Stimulated activated CD4-positive, alpha-beta T cell treated with anti-CD3 and anti-CD28 coated beads, Interleukin-15, amount 100 ng/mL, for 48 hours (primary cell): ENCODE results near the gene ADGB.
"Not testable (repeated sequence)": the region's sequence is repeated elsewhere in the genome, so short reads cannot be mapped to it uniquely, and the experiment has no call there.

Experiments used
- DNase-seq, 2 donors: peaks; one replicate each; pipeline ENCODE4 v3.0.0-alpha.2; 2020; ENCODE audit warnings: low read depth in 2 of 2

Gene ADGB

DNA sequence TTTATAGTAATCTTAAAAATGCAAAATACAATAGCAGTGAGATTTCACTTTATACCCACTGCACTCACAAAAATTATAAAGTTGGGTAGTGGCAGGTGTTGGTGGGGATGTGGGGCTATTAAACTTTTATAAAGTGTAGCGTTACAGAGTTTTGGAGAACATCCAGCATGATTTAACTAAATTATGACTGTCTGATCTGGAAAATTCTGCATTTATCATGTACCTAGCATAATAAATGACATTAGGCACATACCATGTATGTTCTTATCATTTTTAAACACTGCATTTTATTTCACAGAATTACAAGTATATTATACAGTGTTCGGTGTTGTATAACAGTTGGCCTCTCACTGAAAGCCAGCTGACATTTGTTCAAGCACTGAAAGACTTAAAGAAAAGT, 169.9 kb downstream of the ADGB start:
- no peak for DNase-seq

DNA sequence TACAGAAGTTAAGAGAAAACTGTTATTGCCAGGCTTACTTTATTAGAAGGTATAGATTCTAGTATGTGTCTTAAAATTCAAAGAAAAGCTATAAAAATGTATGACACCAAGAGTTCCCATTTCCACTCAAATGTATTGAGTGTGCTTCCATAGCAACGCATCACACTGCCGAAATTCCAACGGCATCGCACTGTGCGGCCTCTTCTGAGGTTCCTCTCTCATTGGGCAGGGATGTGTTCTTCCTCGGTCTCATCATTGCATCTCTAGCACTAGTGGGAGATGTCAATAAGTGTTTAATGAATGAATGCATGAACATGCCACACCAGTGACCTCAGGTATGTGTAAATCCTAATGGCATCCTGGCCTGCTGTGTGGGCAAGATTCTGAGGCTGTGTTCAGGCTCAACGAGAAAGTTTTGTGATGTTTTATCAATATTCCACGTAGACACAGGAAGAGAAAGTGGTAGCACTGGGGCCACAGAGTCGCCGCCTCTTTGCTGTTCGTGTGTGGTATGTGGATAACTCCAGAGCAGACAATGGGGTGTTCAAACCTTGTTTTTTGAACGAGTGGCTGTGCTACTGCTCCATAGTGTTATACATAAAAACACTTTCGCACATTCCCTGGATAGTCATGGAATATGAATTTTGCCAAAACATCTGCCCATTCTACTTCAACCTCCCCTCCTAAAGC, 171.6 kb downstream of the ADGB start:
- no peak for DNase-seq

DNA sequence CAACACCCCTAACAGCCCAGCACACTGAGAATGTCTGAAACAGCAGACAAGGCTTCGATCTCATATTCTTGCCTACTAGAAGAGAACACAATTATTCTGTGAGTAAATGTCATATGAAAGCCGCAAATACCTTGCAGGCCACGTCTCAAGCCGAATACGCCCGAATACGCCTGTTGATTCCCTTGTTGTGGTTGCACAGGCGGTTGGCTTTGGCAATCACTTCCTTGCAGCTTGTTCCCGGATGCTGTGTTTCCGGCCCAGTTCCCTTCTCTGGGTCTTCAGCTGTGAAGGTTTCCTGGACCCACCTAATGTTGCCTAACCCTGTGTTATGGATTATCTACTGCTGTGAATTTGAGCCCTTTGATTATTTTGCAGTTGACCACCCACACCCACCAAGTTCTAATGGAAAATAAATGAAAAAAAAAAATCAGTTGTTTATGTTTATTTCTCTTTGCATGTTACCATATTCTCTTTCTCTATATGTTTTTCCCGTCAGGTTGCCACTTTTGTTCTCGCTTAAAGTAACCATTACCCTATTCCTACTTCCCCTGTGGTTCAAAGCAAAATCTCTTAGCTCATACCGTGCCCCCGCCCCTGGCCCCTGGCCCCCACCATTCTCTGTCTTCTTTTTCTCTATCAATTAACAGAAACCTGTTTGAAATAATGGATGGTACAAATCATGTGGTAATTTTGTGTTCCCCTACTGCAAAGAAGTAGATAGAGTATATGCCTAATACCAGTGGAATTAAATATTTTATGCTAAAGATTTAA, 172.4 kb downstream of the ADGB start:
- DNase-seq, result peak in 1 of 2 donors; percentile 10

DNA sequence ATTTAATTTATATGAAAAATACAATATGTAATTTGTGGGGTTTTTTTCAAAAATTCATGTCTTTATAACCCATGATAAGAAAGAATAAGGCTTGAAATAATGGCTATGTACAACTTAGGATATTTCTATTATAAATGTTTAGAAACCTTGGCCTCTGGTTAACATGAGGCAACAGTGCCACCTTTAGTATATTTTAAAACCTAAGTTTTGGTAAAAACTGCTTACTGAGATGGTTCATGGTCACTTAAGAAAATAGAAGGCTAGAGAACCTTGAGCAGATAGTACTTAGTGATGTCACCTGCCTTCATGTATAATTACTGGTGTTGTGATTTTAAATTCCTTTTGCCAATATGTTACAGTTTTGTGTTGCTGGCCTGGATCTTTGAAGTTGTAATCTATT, 176.4 kb downstream of the ADGB start:
- no peak for DNase-seq

DNA sequence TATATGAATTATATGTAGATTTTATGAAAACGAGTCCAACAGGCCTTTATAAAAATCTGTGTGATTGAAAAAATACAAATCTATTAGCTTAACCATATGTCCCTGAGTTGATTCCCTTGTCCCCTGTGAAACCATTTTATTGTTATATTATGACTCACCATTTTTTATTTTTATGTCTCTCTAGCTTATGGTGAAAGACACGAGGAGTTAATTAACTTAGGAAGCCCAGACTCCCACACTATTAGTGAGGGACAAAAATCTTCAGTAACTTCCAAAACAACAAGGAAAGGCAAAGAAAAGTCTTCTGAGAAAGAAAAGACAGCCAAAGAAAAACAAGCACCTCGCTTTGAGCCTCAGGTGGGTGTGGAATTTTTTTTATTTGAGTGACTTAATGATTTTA, 183.1 kb downstream of the ADGB start:
- DNase-seq, result no peak

DNA sequence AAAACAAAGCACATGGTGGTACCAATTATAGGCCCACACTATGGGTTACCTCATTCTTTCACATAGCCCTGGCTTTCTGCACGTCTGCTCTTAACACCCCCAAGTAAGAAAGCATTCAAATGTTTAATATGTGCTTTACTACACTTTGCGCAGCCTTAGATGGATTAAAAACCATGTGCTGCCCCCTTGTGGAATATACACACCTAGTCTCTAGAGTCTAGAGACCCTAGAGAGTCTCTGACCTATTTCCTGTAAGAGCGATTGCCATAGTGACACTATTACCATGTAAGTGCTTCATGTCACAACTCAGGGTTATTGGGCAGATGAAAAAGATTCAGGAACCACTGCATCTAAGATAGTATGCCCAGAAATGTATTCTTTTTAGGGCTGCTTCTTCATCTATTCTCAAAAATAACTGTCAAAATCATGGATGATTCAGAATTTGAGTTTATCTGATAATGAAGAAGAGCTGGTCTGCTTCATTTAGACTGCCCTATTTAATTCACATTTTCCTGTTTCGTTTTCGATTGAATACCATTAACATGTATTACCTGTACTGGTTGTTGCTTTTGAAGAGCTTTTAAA, 186.3 kb downstream of the ADGB start:
- DNase-seq, result peak in 1 of 2 donors; percentile 19

DNA sequence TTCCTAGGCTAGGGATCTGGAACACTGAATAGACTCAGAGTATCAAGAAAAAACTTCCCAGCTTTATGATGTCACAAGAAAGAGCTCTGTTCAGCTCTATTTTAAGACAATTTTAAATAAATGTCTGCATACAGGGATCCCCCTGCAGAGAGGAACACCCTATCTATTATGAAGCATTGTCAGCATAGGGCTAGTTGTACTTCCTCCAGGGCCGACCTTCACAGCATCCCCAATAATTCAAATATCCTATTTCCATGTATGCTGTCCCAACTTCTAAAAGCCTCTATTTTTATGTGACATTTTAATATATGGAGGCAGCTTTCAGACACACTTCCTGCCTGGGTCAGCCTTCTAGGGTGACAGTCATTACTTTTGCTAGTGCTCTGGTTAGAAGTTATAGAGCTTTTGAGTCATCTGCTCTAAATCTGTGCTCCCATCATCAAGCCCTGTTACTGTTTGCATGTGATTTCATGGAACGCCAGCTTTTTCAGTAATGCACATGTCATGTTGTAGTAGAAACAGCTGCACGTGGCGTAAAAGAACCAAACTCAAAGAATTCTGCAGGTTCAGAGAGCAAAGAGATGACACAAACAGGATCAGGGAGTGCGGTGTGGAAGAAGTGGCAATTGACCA, 189.2 kb downstream of the ADGB start:
- DNase-seq, result no peak

DNA sequence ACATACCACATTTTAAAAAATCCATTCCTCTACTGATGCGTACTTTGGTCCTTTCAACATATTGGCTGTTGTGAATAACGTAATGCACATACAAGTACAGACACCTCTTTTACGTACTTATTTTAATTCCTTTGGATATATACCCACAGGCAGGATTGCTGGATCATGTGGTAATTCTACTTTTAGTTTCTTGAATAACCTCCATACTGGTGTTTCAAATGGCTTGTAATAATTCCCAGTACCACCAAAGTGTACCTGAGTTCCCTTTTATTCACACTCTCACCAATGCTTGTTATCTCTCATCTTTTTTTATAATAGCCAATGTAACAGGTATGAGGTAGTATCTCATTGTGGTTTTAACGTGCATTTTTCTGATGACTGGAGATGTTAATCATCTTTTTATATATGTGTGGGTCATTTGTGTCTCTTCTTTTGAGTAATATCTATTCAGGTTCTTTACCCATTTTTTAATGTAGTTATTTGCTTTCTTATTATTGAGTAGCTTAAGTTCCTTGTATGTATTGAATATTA, 191.9 kb downstream of the ADGB start:
- DNase-seq, result no peak

DNA sequence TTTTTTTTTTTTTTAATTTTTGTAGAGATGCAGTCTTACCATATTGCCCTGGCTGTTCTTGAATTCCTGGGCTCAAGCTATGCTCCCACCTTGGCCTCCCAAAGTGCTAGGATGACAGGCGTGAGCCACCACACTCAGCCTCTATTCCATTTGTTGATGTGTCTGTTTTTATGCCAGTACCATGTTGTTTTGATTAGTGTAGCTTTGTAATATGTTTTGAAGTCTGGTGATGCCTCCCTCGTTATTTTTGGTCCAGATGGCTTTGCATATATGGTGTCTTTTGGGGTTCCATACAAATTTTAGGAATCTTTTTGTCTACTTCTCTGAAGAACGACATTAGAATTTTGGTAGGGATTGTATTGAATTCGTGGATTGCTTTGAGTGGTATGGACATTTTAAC, 193.2 kb downstream of the ADGB start:
- no peak for DNase-seq

DNA sequence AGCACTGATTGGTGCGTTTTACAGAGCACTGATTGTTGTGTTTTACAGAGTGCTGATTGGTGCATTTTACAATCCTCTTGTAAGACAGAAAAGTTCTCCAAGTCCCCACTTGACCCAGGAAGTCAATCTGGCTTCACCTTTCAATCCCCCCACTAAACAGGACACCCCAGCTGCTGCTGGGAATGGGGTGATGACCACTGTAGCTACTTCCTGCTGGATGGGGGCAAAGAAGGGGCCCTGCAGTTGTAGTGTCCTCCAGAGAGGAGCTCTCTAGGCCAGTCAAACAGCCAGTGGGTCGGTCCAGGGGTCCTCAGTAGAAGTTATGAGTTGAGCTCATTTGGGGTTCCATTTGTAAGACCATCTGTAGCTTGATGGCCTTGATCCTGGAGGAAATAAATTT, 194.4 kb downstream of the ADGB start:
- not testable (repeated sequence) for DNase-seq

DNA sequence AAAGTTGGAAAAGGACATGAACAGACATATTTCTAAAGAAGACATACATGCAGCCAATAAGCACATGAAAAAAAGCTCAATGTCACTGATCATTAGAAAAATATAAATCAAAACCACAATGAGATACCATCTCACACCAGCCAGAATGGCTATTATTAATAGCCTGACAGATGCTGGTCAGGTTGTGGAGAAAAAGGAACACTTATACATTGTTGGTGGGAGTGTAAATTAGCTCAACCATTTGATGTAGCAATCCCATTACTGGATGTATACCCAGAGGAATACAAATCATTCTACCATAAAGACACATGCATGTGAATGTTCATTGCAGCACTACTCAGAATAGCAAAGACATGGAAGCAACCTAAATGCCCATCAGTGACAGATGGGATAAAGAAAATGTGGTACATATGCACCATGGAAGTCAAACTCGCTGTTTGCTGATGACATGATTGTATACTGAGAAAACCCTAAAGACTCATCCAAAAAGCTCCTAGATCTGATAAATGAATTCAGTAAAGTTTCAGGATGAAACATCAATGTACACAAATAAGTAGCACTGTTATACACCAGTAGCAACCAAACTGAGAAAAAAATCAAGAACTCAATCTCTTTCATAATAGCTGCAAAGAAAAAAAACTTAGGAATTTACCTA, 196.8 kb downstream of the ADGB start:
- no peak for DNase-seq

DNA sequence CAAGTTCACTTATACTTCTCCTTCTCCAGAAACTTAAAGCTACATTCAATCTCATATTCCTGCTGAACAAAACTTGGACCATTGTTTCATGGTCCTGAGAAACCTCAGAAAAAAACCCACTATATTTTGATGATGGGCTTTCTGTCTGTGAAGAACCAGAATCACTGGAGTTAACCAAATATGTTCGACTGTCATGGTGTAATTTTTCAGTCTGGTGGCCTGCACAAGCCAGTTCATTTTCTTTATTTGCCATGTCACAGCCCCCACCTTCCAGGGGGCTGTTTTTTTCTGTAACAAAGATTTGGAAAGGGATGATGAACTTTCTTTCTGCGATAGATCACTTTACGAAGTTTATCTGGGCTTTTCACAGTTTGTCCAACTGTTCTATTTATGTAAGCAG, 204.4 kb downstream of the ADGB start:
- DNase-seq, result not testable (repeated sequence)

DNA sequence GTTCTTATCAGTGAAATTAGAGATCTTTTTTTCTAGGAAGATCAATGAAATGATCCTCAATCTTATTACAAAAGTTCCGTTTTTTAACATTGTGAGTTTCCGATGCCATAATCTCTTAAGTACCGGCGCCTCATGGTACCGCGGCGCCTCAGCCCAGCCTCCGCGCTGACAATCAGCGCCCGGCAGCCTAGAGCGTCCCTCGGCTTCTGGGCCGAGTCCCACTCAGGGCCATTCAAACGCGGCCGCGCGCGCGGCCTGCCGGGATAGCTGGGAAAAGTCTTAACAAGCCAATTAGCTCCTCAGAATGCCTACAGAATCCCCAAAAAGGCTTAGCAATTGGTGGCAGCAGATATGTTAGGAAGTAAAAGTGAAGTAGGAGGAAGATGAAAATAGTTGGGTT, 204.8 kb downstream of the ADGB start:
- DNase-seq, result no peak

DNA sequence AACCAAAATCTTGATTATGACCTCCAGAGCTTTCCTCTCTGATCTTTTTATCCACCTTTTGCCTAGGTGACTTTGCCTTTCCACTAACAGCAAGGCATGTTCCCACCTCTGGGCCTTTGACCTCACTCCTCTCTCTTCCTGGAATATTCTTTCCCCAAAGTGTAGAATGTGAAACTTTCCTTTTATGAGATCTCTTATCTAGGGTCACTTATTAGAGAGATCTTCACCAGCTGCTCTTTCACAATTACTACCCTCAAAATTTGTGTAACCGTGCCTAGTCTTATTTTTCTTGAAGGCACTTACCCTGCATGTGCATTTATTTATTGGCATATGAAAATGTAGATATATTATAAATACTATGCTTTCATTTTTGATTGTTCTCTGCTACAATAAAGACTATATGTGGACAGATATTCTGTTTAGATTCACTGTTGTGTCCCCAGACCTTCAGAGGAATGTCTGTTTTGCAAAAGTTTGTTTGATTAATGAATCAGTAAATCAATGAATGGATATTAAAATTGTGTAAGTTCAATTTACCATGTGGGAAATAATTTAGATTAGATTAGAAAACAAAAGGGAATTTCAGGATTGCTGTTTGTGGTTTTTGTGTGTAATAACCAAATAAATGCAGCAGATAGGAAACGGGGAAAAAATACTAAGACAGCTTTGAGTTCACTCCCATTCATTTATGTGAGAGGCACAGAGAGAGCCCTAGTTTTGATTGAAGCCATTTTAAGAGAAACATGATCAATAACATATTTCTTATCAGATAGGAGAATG, 207.0 kb downstream of the ADGB start:
- no peak for DNase-seq

DNA sequence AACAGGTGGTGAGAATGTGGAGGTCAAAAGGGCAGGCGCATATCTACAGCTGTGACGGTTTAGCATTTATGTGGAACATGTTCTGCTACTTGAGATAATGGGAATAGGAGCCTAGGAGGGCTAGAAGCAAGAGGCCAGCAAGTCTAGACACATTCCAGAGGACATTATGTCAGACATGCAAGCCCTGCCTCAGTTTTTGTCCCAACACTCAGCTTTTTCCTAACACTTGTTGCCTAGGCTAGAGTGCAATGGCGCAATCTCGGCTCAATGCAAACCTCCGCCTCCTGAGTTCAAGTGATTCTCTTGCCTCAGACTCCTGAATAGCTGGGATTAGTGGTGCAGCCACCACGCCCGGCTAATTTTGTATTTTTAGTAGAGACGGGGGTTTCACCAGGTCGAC, 210.2 kb downstream of the ADGB start:
- not testable (repeated sequence) for DNase-seq

DNA sequence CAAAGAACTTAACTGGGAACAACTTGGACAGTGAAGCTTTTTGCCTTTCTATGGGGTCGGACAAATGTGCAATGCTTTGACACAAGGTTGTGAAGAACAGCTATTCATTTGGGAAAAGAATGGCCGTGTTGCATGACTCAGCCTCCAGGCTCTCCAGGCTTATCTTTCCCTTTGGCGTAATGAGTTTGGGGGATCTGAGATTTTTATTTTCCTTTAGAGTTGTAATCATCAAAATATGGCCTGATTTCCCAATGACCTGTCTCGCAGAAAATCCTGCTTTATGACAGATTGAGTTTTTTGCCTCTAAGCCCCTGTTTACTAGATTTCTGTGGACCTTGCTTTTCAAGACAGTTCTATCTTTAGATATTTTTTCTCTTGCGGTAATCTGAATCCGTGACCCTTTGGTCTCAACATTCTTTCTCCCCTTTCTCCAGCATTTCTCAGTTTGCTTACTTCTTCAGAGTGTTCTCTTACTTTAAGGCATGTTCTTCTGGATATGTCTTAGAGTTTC, 214.1 kb downstream of the ADGB start:
- not testable (repeated sequence) for DNase-seq

DNA sequence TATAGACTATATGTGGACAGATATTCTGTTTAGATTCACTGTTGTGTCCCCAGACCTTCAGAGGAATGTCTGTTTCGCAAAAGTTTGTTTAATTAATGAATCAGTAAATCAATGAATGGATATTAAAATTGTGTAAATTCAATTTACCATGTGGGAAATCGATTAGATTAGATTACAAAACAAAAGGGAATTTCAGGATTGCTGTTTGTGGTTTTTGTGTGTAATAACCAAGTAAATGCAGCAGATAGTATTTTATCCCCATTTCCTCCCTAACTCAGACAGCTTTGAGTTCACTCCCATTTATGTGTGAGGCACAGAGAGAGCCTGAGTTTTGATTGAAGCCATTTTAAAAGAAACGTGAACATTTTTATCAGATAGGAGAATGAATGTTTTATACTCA, 214.8 kb downstream of the ADGB start:
- no peak for DNase-seq

DNA sequence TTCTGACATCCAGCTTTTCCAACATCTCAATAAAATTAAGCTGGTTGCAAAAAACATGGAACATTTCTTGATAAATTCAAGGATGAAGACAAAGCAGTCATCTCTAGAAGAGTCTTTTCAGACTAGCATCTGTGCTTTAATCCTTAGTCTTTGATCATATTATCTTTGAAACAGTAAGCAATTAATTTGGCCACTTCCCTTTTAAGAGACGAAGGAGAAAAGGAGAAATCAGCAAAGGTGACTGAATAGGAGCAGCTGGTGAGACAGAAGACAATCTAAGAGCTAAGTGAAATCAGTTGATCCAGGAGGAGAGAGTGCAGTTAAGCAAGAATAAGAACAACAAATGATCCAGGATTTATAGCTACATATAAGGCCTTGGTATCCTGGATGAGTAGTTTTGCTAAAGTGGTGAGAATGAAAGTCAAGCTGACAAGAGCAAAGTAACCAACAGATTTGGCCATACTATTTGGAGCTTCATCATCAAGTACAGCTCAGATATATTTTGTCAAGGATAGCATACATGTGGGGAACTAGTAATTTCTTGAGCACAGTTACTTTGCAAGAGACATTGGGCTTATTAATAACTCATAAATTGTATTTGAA, 215.5 kb downstream of the ADGB start:
- no peak for DNase-seq

DNA sequence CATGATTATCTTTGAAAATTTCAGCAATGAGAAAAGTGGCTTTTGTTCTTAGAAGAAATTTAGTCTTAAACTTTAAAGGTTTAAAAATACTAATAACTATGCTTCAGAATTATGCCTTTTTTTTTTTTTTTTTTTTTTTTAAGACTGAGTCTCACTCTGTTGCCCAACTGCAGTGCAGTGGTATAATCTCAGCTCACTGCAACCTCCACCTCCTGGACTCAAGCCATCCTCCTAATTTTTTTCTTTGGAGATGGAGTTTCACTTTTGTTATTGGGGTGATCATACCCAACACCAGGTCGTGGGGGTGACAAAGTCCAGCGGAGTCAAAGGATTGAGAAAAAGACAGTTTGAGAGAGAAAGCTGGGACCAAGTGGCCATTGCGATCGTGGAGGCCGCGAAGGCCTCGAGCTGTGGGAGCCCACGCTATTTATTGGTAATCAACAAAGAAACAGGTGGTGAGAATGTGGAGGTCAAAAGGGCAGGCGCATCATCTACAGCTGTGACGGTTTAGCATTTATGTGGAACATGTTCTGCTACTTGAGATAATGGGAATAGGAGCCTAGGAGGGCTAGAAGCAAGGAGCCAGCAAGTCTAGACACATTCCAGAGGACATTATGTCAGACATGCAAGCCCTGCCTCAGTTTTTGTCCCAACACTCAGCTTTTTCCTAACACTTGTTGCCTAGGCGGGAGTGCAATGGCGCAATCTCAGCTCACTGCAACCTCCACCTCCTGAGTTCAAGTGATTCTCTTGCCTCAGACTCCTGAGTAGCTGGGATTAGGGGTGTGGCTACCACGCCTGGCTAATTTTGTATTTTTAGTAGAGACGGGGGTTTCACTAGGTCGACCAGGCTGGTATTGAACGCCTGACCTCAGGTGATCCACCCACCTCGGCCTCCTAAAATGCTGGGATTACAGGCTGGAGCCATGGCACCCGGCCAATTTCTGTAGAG, 217.0 kb downstream of the ADGB start:
- DNase-seq, result not testable (repeated sequence)
